Ammon's horn (tissue), 1 donor: Measurements from ENCODE around the gene SIPA1L3.
"Not testable (repeated sequence)": the region's sequence is repeated elsewhere in the genome, so short reads cannot be mapped to it uniquely, and the experiment has no call there.

Experiments
- DNase-seq: peaks from one replicate; pipeline ENCODE4 v3.0.0-alpha.2; 2016; ENCODE audit warnings: low spot score

Gene SIPA1L3

GRCh38 chr19:37909661-37910199, 2.7 kb downstream of the SIPA1L3 start:
- no peak for DNase-seq

GRCh38 chr19:37914908-37915307, 7.9 kb downstream of the SIPA1L3 start:
- DNase-seq: no peak

GRCh38 chr19:37920591-37921450, 13.8 kb downstream of the SIPA1L3 start:
- DNase-seq: no peak

- DNase-seq: not testable (repeated sequence)
These were observed 17.6 kb downstream of the SIPA1L3 start for GRCh38 chr19:37924573-37924972.

GRCh38 chr19:37925212-37925611, 18.2 kb downstream of the SIPA1L3 start:
- no peak for DNase-seq

GRCh38 chr19:37926255-37926654, 19.2 kb downstream of the SIPA1L3 start:
- DNase-seq: no peak

- no peak for DNase-seq
These were observed 19.7 kb downstream of the SIPA1L3 start for GRCh38 chr19:37926711-37927110.

- DNase-seq: no peak
These were observed 21.7 kb downstream of the SIPA1L3 start for GRCh38 chr19:37928527-37929286.

- no peak for DNase-seq
These were observed 22.4 kb downstream of the SIPA1L3 start for GRCh38 chr19:37929355-37929923.

- no peak for DNase-seq
These were observed 23.4 kb downstream of the SIPA1L3 start for GRCh38 chr19:37930416-37930815.

- DNase-seq: peak; percentile 64
These were observed 25.1 kb downstream of the SIPA1L3 start for GRCh38 chr19:37931881-37932655.

GRCh38 chr19:37932985-37933936, 26.3 kb downstream of the SIPA1L3 start:
- DNase-seq: no peak

GRCh38 chr19:37933937-37934358, 26.9 kb downstream of the SIPA1L3 start:
- no peak for DNase-seq

GRCh38 chr19:37935341-37935740, 28.3 kb downstream of the SIPA1L3 start:
- DNase-seq: no peak

- DNase-seq: no peak
These were observed 29.2 kb downstream of the SIPA1L3 start for GRCh38 chr19:37936166-37936565.

GRCh38 chr19:37936886-37937285, 29.9 kb downstream of the SIPA1L3 start:
- no peak for DNase-seq

- DNase-seq: no peak
These were observed 31.3 kb downstream of the SIPA1L3 start for GRCh38 chr19:37938353-37938752.

- no peak for DNase-seq
These were observed 34.9 kb downstream of the SIPA1L3 start for GRCh38 chr19:37941782-37942515.

- DNase-seq: no peak
These were observed 35.5 kb downstream of the SIPA1L3 start for GRCh38 chr19:37942516-37942902.

GRCh38 chr19:37943480-37943879, 36.5 kb downstream of the SIPA1L3 start:
- no peak for DNase-seq
